ENCODE measurements around the gene PEMT.

The PEMT gene

GRCh38 chr17:17511881-17512858 lies 79.3 kb downstream of the PEMT start:
- no peak for FAIRE-seq

GRCh38 chr17:17511293-17511741 lies 80.2 kb downstream of the PEMT start:
- FAIRE-seq: no peak

GRCh38 chr17:17510456-17511292 lies 80.8 kb downstream of the PEMT start:
- FAIRE-seq: no peak

GRCh38 chr17:17509601-17510425 lies 81.7 kb downstream of the PEMT start:
- no peak for FAIRE-seq

- FAIRE-seq: no peak
These were observed 82.6 kb downstream of the PEMT start for GRCh38 chr17:17508646-17509591.

- FAIRE-seq: no peak
These were observed 83.4 kb downstream of the PEMT start for GRCh38 chr17:17508019-17508535.

- FAIRE-seq: no peak
These were observed 84.0 kb downstream of the PEMT start for GRCh38 chr17:17507465-17508011.

- FAIRE-seq: no peak
These were observed 84.5 kb downstream of the PEMT start for GRCh38 chr17:17506893-17507464.

GRCh38 chr17:17506181-17506741 lies 85.2 kb downstream of the PEMT start:
- no peak for FAIRE-seq

- no peak for FAIRE-seq
These were observed 85.8 kb downstream of the PEMT start for GRCh38 chr17:17505610-17506171.

GRCh38 chr17:17505151-17505550 lies 86.4 kb downstream of the PEMT start:
- FAIRE-seq: no peak

GRCh38 chr17:17504341-17505140 lies 87.0 kb downstream of the PEMT start:
- FAIRE-seq: no peak

- FAIRE-seq: no peak
These were observed 87.9 kb downstream of the PEMT start for GRCh38 chr17:17503566-17504130.

- FAIRE-seq: no peak
These were observed 88.6 kb downstream of the PEMT start for GRCh38 chr17:17502741-17503565.

- FAIRE-seq: no peak
These were observed 90.4 kb downstream of the PEMT start for GRCh38 chr17:17500999-17501605.

- FAIRE-seq: no peak
These were observed 91.9 kb downstream of the PEMT start for GRCh38 chr17:17499402-17500145.

All from G401.6 (cell line).